Activated CD4-positive, CD25-positive, alpha-beta regulatory T cell treated with anti-CD3 and anti-CD28 coated beads, Interleukin-2, amount 50 U/mL, for 72 hours (primary cell): ENCODE measurements around the gene FN3KRP.

Experiments used
- DNase-seq: peaks from one replicate; pipeline ENCODE4 v3.0.0; 2021

FN3KRP gene

GRCh38 chr17:82687871-82688270 lies 28.6 kb upstream of the FN3KRP start:
- DNase-seq: no peak

GRCh38 chr17:82689077-82689476 lies 27.4 kb upstream of the FN3KRP start:
- DNase-seq: no peak

GRCh38 chr17:82690786-82691489 lies 25.6 kb upstream of the FN3KRP start:
- DNase-seq: no peak

- DNase-seq: no peak
Measured at GRCh38 chr17:82691714-82692113, 24.8 kb upstream of the FN3KRP start.

GRCh38 chr17:82692268-82692667 lies 24.2 kb upstream of the FN3KRP start:
- no peak for DNase-seq

- DNase-seq: no peak
Measured at GRCh38 chr17:82693168-82693867, 23.2 kb upstream of the FN3KRP start.

GRCh38 chr17:82694647-82695046 lies 21.9 kb upstream of the FN3KRP start:
- DNase-seq: no peak

- DNase-seq: no peak
Measured at GRCh38 chr17:82696259-82696658, 20.2 kb upstream of the FN3KRP start.

- no peak for DNase-seq
Measured at GRCh38 chr17:82696916-82697807, 19.3 kb upstream of the FN3KRP start.

- peak; percentile 37 for DNase-seq
Measured at GRCh38 chr17:82697808-82698064, 18.8 kb upstream of the FN3KRP start.

GRCh38 chr17:82698065-82698973 lies 18.2 kb upstream of the FN3KRP start, which contains the start of gene RAB40B:
Gene RAB40B, minus strand, starts transcription at chr17:82698698. Its CDS starts 102 bp downstream, at chr17:82698596.
- DNase-seq: peak; percentile 98

- DNase-seq: no peak
Measured at GRCh38 chr17:82698974-82699442, 17.5 kb upstream of the FN3KRP start.

GRCh38 chr17:82699551-82699950 lies 17.0 kb upstream of the FN3KRP start:
- no peak for DNase-seq

GRCh38 chr17:82702231-82702927 lies 14.1 kb upstream of the FN3KRP start:
- no peak for DNase-seq

GRCh38 chr17:82703036-82703745 lies 13.3 kb upstream of the FN3KRP start:
- no peak for DNase-seq

GRCh38 chr17:82703935-82704865 lies 12.3 kb upstream of the FN3KRP start:
- no peak for DNase-seq

GRCh38 chr17:82704886-82705285 lies 11.6 kb upstream of the FN3KRP start:
- no peak for DNase-seq

- DNase-seq: no peak
Measured at GRCh38 chr17:82705756-82706155, 10.8 kb upstream of the FN3KRP start.

GRCh38 chr17:82709024-82709675 lies 7.4 kb upstream of the FN3KRP start:
- no peak for DNase-seq
